ENCODE results near the gene RAP1GDS1.

The RAP1GDS1 gene

GRCh38 chr4:98253499-98253898 lies 7.7 kb upstream of the RAP1GDS1 start:
- TF ChIP-seq ZNF70 (CRISPR knock-in tag; IDR thresholded peaks at IDR 0.05) (no peak), ZFP30 (CRISPR knock-in tag; IDR thresholded peaks at IDR 0.05) (no peak), ISL1 (CRISPR knock-in tag; IDR thresholded peaks at IDR 0.05) (no peak), ZNF565 (CRISPR knock-in tag; conservative IDR thresholded peaks at IDR 0.05; ENCODE audit: low read depth) (no peak), ARNTL (CRISPR knock-in tag; IDR thresholded peaks at IDR 0.05; ENCODE audit: borderline replicate concordance, low read depth) (no peak)
- TF ChIP-seq, protein P1, sequence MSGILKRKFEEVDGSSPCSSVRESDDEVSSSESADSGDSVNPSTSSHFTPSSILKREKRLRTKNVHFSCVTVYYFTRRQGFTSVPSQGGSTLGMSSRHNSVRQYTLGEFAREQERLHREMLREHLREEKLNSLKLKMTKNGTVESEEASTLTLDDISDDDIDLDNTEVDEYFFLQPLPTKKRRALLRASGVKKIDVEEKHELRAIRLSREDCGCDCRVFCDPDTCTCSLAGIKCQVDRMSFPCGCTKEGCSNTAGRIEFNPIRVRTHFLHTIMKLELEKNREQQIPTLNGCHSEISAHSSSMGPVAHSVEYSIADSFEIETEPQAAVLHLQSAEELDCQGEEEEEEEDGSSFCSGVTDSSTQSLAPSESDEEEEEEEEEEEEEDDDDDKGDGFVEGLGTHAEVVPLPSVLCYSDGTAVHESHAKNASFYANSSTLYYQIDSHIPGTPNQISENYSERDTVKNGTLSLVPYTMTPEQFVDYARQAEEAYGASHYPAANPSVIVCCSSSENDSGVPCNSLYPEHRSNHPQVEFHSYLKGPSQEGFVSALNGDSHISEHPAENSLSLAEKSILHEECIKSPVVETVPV (CRISPR knock-in tag; IDR thresholded peaks at IDR 0.05): no peak
- no peak for ATAC-seq

- no peak for TF ChIP-seq GLIS3 (CRISPR knock-in tag; IDR thresholded peaks at IDR 0.05)
- no peak for TF ChIP-seq ARNTL (CRISPR knock-in tag; IDR thresholded peaks at IDR 0.05; ENCODE audit: borderline replicate concordance, low read depth)
- peak; percentile 48 for ATAC-seq
Observed at GRCh38 chr4:98260047-98260578, 1.1 kb upstream of the RAP1GDS1 start.

GRCh38 chr4:98261405-98262291 lies 464 bp downstream of the RAP1GDS1 start:
- peak; percentile 53 for ATAC-seq
- TF ChIP-seq ESRRG (CRISPR knock-in tag; IDR thresholded peaks at IDR 0.05) (no peak), BACH2 (CRISPR knock-in tag; IDR thresholded peaks at IDR 0.05; ENCODE audit: borderline replicate concordance) (no peak)
- TF ChIP-seq, protein P2, sequence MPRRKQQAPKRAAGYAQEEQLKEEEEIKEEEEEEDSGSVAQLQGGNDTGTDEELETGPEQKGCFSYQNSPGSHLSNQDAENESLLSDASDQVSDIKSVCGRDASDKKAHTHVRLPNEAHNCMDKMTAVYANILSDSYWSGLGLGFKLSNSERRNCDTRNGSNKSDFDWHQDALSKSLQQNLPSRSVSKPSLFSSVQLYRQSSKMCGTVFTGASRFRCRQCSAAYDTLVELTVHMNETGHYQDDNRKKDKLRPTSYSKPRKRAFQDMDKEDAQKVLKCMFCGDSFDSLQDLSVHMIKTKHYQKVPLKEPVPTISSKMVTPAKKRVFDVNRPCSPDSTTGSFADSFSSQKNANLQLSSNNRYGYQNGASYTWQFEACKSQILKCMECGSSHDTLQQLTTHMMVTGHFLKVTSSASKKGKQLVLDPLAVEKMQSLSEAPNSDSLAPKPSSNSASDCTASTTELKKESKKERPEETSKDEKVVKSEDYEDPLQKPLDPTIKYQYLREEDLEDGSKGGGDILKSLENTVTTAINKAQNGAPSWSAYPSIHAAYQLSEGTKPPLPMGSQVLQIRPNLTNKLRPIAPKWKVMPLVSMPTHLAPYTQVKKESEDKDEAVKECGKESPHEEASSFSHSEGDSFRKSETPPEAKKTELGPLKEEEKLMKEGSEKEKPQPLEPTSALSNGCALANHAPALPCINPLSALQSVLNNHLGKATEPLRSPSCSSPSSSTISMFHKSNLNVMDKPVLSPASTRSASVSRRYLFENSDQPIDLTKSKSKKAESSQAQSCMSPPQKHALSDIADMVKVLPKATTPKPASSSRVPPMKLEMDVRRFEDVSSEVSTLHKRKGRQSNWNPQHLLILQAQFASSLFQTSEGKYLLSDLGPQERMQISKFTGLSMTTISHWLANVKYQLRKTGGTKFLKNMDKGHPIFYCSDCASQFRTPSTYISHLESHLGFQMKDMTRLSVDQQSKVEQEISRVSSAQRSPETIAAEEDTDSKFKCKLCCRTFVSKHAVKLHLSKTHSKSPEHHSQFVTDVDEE (CRISPR knock-in tag; IDR thresholded peaks at IDR 0.05): no peak

- TF ChIP-seq TOX (CRISPR knock-in tag; IDR thresholded peaks at IDR 0.05; ENCODE audit: borderline replicate concordance) (no peak), ESRRG (CRISPR knock-in tag; IDR thresholded peaks at IDR 0.05) (no peak), ZNF70 (CRISPR knock-in tag; IDR thresholded peaks at IDR 0.05) (no peak), ZNF8 (CRISPR knock-in tag; IDR thresholded peaks at IDR 0.05) (no peak), ZFP3 (CRISPR knock-in tag; IDR thresholded peaks at IDR 0.05) (no peak), ZNF565 (CRISPR knock-in tag; conservative IDR thresholded peaks at IDR 0.05; ENCODE audit: low read depth) (no peak), GLIS3 (CRISPR knock-in tag; IDR thresholded peaks at IDR 0.05) (no peak), ARNTL (CRISPR knock-in tag; IDR thresholded peaks at IDR 0.05; ENCODE audit: borderline replicate concordance, low read depth) (no peak)
- TF ChIP-seq, protein P2 (CRISPR knock-in tag; IDR thresholded peaks at IDR 0.05): no peak
- TF ChIP-seq, protein P1 (CRISPR knock-in tag; IDR thresholded peaks at IDR 0.05): no peak
- ATAC-seq: no peak
Observed at GRCh38 chr4:98262431-98262830, 1.2 kb downstream of the RAP1GDS1 start.

DNA sequence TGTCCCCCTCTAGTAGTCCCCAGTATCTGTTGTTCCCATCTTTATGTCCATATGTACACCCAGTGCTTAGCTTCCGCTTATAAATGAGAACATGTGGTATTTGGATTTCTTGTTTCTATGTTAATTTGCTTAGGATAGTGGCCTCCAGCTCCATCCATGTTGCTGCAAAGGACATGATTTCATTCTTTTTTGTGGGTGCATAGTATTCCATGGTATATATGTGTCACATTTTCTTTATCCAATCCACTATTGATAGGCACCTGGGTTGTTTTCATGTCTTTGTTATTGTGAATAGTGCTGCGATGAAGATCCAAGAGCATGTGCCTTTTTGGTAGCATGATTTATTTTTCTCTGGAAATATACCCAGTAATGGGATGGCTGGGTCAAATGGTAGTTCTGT lies 6.3 kb downstream of the RAP1GDS1 start:
- no peak for ATAC-seq
- no peak for TF ChIP-seq SNAI2 (CRISPR knock-in tag; IDR thresholded peaks at IDR 0.05)
- TF ChIP-seq RARB (CRISPR knock-in tag; IDR thresholded peaks at IDR 0.05): no peak
- no peak for TF ChIP-seq ARNTL (CRISPR knock-in tag; IDR thresholded peaks at IDR 0.05; ENCODE audit: borderline replicate concordance, low read depth)
- TF ChIP-seq TOX (CRISPR knock-in tag; IDR thresholded peaks at IDR 0.05; ENCODE audit: borderline replicate concordance): no peak
- no peak for TF ChIP-seq CREB5 (CRISPR knock-in tag; IDR thresholded peaks at IDR 0.05; ENCODE audit: low read depth)
- TF ChIP-seq, protein P2 (CRISPR knock-in tag; IDR thresholded peaks at IDR 0.05): no peak
- no peak for TF ChIP-seq ZNF8 (CRISPR knock-in tag; IDR thresholded peaks at IDR 0.05)

All from SK-N-SH treated with all-trans-retinoic acid at 6 μM for 48 hours (cell line).